DOHH2 (cell line): ENCODE data around the gene DENND1A.

Source experiments
- H3F3A ChIP-seq: fragments of 200-600 bp; sonication (generic), shearing (Covaris generic); 2 replicates; pipeline ENCODE4 v1.6.0; 2016; ENCODE audit warnings: antibody characterized with exemption, mild to moderate bottlenecking; ENCODE audit not compliant: control insufficient read depth, insufficient read depth
- H3K27ac ChIP-seq: fragments of 200-600 bp; sonication (generic); 2 replicates; pipeline ENCODE4 v1.5.1; 2014; ENCODE audit warnings: low read depth, mild to moderate bottlenecking, low read length, moderate library complexity
- H3K27me3 ChIP-seq: fragments of 200-600 bp; sonication (generic); 2 replicates; pipeline ENCODE4 v1.6.1; 2014; ENCODE audit warnings: mild to moderate bottlenecking, low read length, mixed read lengths; ENCODE audit not compliant: control insufficient read depth
- H3K36me3 ChIP-seq: fragments of 200-600 bp; sonication (generic); 2 replicates; pipeline ENCODE4 v1.6.1; 2014; ENCODE audit warnings: mild to moderate bottlenecking, low read length, moderate library complexity, mixed read lengths; ENCODE audit not compliant: control insufficient read depth
- H3K4me1 ChIP-seq: fragments of 200-600 bp; sonication (generic); 2 replicates; pipeline ENCODE4 v1.6.1; 2014; ENCODE audit warnings: mild to moderate bottlenecking, low read length, mixed read lengths; ENCODE audit not compliant: control insufficient read depth
- H3K4me2 ChIP-seq: fragments of 200-600 bp; sonication (generic); 2 replicates; pipeline ENCODE4 v1.6.0; 2014; ENCODE audit warnings: mild to moderate bottlenecking, low read length, moderate library complexity
- H3K4me3 ChIP-seq: fragments of 200-600 bp; sonication (generic); 2 replicates; pipeline ENCODE4 v1.5.1; 2014; ENCODE audit warnings: mild to moderate bottlenecking, low read length, mixed read lengths
- H3K79me2 ChIP-seq: fragments of 200-600 bp; sonication (generic); 2 replicates; pipeline ENCODE4 v1.6.1; 2014; ENCODE audit warnings: mild to moderate bottlenecking, low read length, mixed read lengths; ENCODE audit not compliant: control insufficient read depth
- H3K9me2 ChIP-seq: fragments of 200-600 bp; sonication (generic); replicated peaks from 2 replicates; pipeline ENCODE4 v1.6.1; 2014; ENCODE audit warnings: mild to moderate bottlenecking, low read length, mixed read lengths; ENCODE audit not compliant: control insufficient read depth
- H3K9me3 ChIP-seq: fragments of 200-600 bp; sonication (generic); 2 replicates; pipeline ENCODE4 v1.6.1; 2014; ENCODE audit warnings: antibody characterized with exemption, low read length, mixed read lengths; ENCODE audit not compliant: control insufficient read depth, insufficient read depth
- H4K20me1 ChIP-seq: fragments of 200-600 bp; sonication (generic); 2 replicates; pipeline ENCODE4 v1.6.0; 2014; ENCODE audit warnings: low read depth, mild to moderate bottlenecking, antibody characterized with exemption, low read length, moderate library complexity; ENCODE audit not compliant: control insufficient read depth, insufficient read depth
- EZH2phosphoT487 ChIP-seq: fragments of 200-600 bp; sonication (generic); IDR thresholded peaks from 2 replicates; pipeline ENCODE4 v1.6.1; 2017; ENCODE audit warnings: borderline replicate concordance, mild to moderate bottlenecking, antibody characterized with exemption, low read length, moderate library complexity, mixed read lengths
- TF ChIP-seq, protein P1 (sequence below): fragments of 200-600 bp; sonication (generic); IDR thresholded peaks from one replicate; pipeline ENCODE4 v1.5.1; 2014; ENCODE audit warnings: antibody characterized with exemption, mild to moderate bottlenecking, low read depth, low read length; ENCODE audit not compliant: poor library complexity, severe bottlenecking

DENND1A gene

DNA sequence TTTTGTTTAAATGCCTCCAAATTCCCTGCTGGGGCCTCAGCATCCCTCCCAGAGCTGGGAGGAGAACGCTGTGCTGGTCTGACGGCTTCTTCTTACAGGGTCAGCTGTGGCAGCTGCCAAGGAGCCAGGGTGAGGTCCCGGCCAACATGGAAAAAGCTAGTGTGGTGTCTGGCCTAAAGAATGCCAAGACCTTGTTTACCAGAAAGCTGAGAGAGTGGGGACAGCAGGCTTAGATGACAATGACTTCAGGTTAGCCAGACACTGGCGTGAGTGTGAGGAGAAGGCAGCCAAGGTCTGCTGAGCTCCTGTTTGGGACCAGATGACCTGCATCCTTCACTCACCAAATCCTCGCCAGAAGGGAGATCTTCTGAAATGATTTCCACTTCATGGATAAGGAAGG, 461.4 kb downstream of the DENND1A start:
- H3K9me2 ChIP-seq, result no peaks in the 10 kb centered on the region
- H3K79me2 ChIP-seq, result no peaks in the 10 kb centered on the region
- no peaks in the 10 kb centered on the region for H3F3A ChIP-seq
- H3K27me3 ChIP-seq, result no peaks in the 10 kb centered on the region
- H3K36me3 ChIP-seq, result no peaks in the 10 kb centered on the region
- no peaks in the 10 kb centered on the region for H3K9me3 ChIP-seq
- no peak overlapping the region for H3K27ac ChIP-seq
- no peak overlapping the region for H3K4me2 ChIP-seq
- H3K4me1 ChIP-seq, result peaks cover 27% of the 10 kb centered on the region
- no peak for TF ChIP-seq EZH2phosphoT487
- TF ChIP-seq, protein P1, sequence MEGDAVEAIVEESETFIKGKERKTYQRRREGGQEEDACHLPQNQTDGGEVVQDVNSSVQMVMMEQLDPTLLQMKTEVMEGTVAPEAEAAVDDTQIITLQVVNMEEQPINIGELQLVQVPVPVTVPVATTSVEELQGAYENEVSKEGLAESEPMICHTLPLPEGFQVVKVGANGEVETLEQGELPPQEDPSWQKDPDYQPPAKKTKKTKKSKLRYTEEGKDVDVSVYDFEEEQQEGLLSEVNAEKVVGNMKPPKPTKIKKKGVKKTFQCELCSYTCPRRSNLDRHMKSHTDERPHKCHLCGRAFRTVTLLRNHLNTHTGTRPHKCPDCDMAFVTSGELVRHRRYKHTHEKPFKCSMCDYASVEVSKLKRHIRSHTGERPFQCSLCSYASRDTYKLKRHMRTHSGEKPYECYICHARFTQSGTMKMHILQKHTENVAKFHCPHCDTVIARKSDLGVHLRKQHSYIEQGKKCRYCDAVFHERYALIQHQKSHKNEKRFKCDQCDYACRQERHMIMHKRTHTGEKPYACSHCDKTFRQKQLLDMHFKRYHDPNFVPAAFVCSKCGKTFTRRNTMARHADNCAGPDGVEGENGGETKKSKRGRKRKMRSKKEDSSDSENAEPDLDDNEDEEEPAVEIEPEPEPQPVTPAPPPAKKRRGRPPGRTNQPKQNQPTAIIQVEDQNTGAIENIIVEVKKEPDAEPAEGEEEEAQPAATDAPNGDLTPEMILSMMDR, result no peak
- H4K20me1 ChIP-seq, result no peaks in the 10 kb centered on the region
- no peak overlapping the region for H3K4me3 ChIP-seq

DNA sequence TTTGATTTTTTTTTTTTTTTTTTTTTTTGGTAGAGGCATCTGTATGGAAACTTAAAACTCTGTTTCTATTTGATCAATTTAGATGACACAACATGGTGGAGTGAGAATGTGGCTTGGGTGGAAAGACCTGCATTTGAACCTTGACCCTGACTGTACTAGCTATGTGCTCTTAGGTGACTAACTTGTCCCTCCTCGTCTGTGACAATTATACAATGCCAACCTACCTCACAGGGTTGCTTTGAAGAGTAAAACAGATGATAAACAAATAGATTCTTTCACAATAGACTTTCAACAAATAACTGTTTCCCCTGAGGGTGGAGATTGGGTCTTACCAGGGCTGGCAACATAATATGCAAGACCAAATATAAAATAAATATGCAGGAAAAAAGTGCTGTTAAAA, 464.6 kb downstream of the DENND1A start:
- H3K79me2 ChIP-seq, result no peaks in the 10 kb centered on the region
- H3K27ac ChIP-seq, result no peak overlapping the region
- TF ChIP-seq EZH2phosphoT487, result no peak
- TF ChIP-seq, protein P1, result no peak
- H3K9me3 ChIP-seq, result no peaks in the 10 kb centered on the region
- H3K4me2 ChIP-seq, result no peak overlapping the region
- no peak overlapping the region for H3K4me3 ChIP-seq
- no peaks in the 10 kb centered on the region for H4K20me1 ChIP-seq
- no peaks in the 10 kb centered on the region for H3K9me2 ChIP-seq
- no peaks in the 10 kb centered on the region for H3F3A ChIP-seq
- no peaks in the 10 kb centered on the region for H3K27me3 ChIP-seq
- no peaks in the 10 kb centered on the region for H3K4me1 ChIP-seq
- no peaks in the 10 kb centered on the region for H3K36me3 ChIP-seq

DNA sequence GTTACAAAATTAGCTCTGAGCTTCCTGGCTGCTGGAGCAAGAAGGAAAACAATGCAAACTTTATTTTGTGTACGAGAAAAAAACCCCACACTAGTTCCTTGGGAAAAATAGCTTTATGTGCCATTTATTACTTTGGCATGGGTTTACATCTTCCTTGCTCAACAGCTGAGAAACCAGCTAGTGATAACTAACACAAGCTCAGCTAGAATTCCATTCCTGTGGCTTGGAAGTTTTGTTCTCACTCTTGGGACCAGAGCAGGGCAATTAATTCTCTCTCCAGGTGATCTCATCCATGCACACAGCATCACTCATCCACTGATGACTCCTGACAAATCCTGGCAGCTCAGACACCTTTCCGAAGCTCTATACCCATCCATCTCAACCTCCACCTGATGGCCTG, 469.8 kb downstream of the DENND1A start:
- Histone ChIP-seq H3K9me2 (no peaks in the 10 kb centered on the region), H3K9me3 (no peaks in the 10 kb centered on the region), H3K4me2 (no peak overlapping the region), H4K20me1 (no peaks in the 10 kb centered on the region), H3K27me3 (no peaks in the 10 kb centered on the region), H3F3A (no peaks in the 10 kb centered on the region), H3K4me3 (no peak overlapping the region), H3K36me3 (no peaks in the 10 kb centered on the region), H3K79me2 (no peaks in the 10 kb centered on the region), H3K4me1 (no peaks in the 10 kb centered on the region), H3K27ac (no peak overlapping the region)
- no peak for TF ChIP-seq EZH2phosphoT487
- TF ChIP-seq, protein P1, result no peak

DNA sequence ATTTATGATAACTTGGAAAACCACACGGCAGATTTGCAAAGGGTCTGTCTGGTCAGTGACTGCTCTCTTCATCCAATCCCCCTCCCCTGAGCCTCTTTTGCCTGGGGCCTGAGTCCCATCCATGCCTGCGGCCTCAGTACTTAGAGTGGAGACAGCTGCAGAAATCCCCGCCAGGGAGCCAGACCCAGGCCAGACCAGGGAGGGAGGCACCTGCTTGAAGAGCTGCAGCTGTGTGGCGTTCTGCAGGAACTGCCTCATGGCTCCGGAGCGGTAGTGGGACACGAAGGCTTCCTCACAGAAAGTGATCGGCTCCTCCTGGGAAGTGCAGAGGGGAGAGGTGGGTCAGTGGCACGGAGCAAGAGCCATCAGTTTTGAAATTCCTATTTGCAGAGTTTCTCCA, 472.3 kb downstream of the DENND1A start:
- no peaks in the 10 kb centered on the region for H4K20me1 ChIP-seq
- no peaks in the 10 kb centered on the region for H3K9me3 ChIP-seq
- H3K27ac ChIP-seq, result no peak overlapping the region
- H3K4me1 ChIP-seq, result no peaks in the 10 kb centered on the region
- no peaks in the 10 kb centered on the region for H3K79me2 ChIP-seq
- H3K27me3 ChIP-seq, result no peaks in the 10 kb centered on the region
- H3K36me3 ChIP-seq, result no peaks in the 10 kb centered on the region
- H3K4me3 ChIP-seq, result no peak overlapping the region
- H3K4me2 ChIP-seq, result no peak overlapping the region
- no peaks in the 10 kb centered on the region for H3F3A ChIP-seq
- no peak for TF ChIP-seq EZH2phosphoT487
- TF ChIP-seq, protein P1, result no peak
- no peaks in the 10 kb centered on the region for H3K9me2 ChIP-seq
